Epithelial cell of proximal tubule (primary cell): ENCODE results near the gene CHMP6. TPM values are rescaled to one million over a fixed set of nuclear protein-coding genes. Genes with fewer than 3 reads are reported as not detected.

Experiments used
- DNase-seq: peaks from one replicate; pipeline ENCODE4 v3.0.0-alpha.2; 2011; ENCODE audit warnings: low read depth
- H3K4me3 ChIP-seq: 2 replicates; pipeline ENCODE4 v1.5.1; 2011; ENCODE audit warnings: low read depth, mild to moderate bottlenecking, low read length
- total RNA-seq: library from RNA; depleted of rRNA; stranded (reverse); fragments of >200 nt; gene quantifications from 2 replicates; pipeline ENCODE4 v1.2.3, GENCODE V29; 2015
- TF ChIP-seq, protein P1 (sequence below): conservative IDR thresholded peaks from 2 replicates; pipeline ENCODE4 v1.5.1; 2012; ENCODE audit warnings: low read depth, mild to moderate bottlenecking, low read length

Gene CHMP6
- total RNA-seq, 1 donor from 2014 or later = 32.6 TPM

DNA sequence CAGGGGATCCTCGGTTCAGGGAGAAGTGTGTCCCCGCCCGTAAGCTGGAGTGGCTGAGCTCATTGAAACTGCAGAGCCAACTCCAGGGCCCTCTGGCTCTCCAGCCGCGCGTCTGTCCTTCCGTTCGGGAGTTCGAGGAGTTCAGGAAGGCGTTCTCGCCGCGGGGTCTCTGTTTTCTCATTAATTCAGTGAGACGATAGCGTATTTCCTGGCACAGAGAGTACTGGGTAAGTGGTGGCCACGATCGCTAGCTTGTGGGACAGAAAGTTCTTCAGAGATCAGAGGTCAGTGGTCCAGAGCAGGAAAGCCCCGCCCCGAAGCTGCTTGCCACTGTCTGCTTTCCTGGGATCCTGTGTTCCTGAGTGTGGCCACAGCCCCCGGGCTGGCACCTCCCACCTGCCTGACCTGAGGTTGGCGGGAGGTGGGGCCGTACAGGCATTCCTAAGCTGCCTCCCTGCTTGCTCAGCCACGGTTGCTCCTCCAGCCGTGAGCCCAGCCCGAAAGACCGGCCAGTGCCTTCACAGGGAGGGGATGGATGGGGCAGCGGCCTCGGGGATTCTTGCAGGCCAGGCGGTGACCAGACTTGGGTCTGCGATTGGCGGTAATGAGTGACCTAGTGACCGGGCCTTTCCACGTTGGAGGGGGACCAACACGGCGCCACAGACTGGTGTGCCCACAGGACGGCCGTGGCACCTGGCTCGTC, 52.2 kb downstream of the CHMP6 start:
- TF ChIP-seq, protein P1, sequence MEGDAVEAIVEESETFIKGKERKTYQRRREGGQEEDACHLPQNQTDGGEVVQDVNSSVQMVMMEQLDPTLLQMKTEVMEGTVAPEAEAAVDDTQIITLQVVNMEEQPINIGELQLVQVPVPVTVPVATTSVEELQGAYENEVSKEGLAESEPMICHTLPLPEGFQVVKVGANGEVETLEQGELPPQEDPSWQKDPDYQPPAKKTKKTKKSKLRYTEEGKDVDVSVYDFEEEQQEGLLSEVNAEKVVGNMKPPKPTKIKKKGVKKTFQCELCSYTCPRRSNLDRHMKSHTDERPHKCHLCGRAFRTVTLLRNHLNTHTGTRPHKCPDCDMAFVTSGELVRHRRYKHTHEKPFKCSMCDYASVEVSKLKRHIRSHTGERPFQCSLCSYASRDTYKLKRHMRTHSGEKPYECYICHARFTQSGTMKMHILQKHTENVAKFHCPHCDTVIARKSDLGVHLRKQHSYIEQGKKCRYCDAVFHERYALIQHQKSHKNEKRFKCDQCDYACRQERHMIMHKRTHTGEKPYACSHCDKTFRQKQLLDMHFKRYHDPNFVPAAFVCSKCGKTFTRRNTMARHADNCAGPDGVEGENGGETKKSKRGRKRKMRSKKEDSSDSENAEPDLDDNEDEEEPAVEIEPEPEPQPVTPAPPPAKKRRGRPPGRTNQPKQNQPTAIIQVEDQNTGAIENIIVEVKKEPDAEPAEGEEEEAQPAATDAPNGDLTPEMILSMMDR = no peak
- peak overlapping the region; percentile 37 for H3K4me3 ChIP-seq
- DNase-seq = peak; percentile 67

DNA sequence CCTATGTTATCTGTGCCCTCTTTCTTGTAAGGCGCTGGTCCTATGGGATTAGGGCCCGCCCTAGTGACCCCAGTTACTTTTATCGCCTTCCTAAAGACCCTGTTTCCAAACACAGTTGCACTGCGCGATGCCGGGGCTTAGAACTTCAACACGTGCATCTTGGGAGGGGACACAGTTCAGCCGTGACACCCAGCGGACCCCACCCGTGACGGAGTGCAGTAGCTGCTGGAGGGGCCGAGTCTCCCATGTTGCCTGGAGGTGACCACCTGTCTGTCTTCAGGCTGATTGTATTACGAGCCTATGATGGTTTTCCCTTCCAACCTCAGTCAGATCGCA, 52.8 kb downstream of the CHMP6 start:
- TF ChIP-seq, protein P1 = no peak
- no peak for DNase-seq
- H3K4me3 ChIP-seq = peak overlapping the region; percentile 33

DNA sequence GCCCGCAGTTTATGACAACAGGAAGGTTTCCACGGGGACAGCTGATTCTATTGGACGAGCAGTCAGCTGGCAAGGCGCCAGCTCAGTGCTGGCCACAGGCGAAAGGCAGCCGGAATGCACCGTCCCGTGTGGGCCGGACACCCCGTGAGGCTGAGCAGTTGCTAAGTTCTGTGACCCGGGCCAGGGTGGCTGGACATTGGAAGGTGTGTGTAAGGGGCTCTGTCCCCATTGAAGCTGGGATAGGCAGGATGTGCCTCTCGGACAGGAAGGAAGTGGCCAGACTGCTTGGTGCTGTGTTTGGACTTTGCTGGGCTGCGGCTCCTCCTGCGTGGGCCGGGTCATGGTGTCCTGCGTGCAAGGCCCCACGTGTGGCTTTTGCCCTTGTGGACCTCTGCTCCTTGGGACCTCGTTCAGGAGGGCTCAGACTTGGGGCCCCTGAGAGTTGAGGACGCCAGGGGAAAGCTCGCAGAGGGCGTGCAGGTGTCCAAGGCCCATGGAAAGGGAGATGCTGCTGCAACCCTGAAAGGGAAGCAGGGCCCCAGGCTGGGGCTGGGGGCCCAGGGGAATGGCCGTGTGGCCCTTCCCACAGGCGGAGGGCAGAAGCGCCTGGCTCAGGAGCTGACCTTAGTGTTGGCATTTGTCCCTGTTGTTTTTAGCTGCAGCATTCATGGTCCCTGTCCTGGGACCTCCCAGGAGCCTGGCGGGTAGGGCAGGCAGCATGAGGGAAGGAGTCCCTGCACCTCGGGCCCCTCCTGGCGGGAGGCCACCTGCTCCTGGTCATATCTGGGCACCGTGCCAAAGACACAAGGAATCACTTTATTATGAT, 53.3 kb downstream of the CHMP6 start:
- H3K4me3 ChIP-seq = peak overlapping the region; percentile 33
- TF ChIP-seq, protein P1 = no peak
- DNase-seq = peak; percentile 74

DNA sequence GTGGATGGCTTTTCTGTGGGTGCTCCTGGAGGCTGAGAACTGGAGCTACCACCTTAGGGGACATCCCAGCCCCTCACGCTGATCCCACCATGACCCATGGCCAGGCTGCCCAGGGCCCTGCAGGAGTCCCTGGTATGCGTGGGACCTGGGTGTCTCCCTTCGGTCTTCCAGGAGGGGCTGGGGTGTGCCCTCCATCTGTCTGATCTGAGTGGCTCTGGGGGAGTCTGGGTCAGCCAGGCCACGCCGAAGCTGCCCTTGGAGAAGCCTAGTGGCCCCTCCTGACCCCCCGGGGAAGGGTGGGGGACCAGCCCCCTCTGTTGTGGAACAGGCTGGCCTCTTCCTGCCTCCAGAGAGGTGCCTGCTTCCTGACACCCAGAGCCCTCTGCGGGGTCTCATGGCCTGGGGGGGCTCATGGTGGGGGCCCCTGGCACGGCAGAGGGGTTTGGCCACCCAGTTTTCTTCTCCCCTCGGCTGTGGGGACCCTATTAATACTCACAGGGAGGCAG, 54.0 kb downstream of the CHMP6 start:
- TF ChIP-seq, protein P1 = no peak
- no peak for DNase-seq
- no peak overlapping the region for H3K4me3 ChIP-seq

DNA sequence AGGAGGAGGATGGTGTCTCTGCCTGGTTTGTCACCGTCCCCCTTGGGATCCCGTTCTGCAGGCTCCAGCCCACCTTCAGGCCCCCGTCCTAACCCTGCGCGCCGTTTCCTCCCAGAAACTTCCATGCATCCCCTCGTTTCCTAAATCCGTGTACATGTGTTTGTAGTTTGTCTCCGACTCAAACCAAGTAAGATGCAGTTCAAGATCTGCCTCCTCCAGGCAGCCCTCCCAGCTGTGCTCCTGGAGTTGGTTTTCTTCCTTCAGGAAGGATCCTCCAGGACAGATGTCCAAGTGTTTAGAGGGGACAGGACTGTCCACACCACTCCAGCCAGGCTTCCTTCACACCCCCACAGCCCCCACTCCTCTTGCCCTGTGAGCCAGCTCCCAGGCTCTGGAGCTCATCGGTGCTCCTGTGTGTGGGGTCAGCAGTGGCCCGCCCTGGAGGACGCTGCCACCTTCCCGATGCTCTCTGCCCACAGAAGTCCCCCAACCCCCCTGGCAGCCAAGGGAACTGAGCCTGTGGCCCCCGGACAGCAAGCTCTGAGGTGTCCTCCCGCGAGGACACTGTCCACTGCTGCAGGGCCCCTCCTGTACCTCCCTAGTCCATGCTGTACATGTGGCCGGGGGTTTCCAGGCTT, 54.6 kb downstream of the CHMP6 start:
- H3K4me3 ChIP-seq = no peak overlapping the region
- TF ChIP-seq, protein P1 = no peak
- DNase-seq = no peak

DNA sequence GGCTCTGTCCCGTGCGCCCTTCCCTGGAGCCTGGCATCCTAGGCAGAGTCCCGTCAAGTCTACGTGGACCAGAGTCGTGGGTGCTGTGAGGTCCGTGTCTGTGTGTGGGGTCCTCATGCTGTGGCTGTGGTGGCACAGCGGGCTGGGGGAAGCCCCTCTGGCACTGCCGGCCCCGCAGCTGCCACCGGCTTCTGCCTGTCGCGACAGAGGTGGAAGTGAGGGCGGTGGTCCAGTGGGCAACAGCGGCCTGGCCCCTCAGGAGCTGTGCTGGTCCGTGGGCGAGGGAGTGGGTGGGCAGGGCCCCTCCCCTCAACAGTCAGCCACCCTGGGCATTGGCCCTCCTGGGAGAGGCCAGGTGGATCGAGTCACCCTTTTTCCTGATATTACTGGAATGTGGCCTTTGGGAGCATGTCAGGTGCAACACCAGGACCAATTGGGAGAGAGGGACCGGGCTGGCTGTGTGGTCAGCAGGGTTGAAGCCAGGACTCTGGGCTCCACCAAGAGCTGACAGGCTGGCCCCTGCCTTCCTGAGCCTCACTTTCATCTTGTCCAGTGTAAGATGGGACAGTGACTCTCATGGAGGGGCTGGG, 55.2 kb downstream of the CHMP6 start:
- TF ChIP-seq, protein P1 = no peak
- DNase-seq = no peak
- no peak overlapping the region for H3K4me3 ChIP-seq
